Kidney (tissue), 14 donors: ENCODE data around the gene KRT7. TPM values are rescaled to one million over a fixed set of nuclear protein-coding genes. Genes with fewer than 3 reads are reported as not detected.

ENCODE experiments used
- DNase-seq, 5 donors: peaks; one replicate each; pipeline ENCODE4 v3.0.0-alpha.2; 2013 to 2020
- FAIRE-seq: peaks from 2 replicates; lab custom pipeline; 2012; peaks lifted over from hg19 to GRCh38; lab: Jason Lieb, UNC
- H3K27ac ChIP-seq, 2 donors: one replicate each; pipeline ENCODE4 v1.7.0; 2013; ENCODE audit warnings: low read depth in 2 of 2, low read length in 2 of 2, inconsistent platforms in 1 of 2
- H3K27me3 ChIP-seq: one replicate; pipeline ENCODE4 v1.7.1; 2013; ENCODE audit warnings: low read length, inconsistent platforms; ENCODE audit not compliant: control insufficient read depth, insufficient read depth
- H3K36me3 ChIP-seq, 3 donors: one replicate each; pipeline versions ENCODE4 v1.7.0 to v1.7.1; 2013; ENCODE audit warnings: low read length in 3 of 3, control low read depth in 1 of 3, inconsistent platforms in 1 of 3; ENCODE audit not compliant: insufficient read depth in 3 of 3, control insufficient read depth in 2 of 3
- H3K4me1 ChIP-seq, 3 donors: one replicate each; pipeline versions ENCODE4 v1.7.0 to v1.7.1; 2013; ENCODE audit warnings: low read length in 3 of 3, inconsistent platforms in 1 of 3, low read depth in 1 of 3; ENCODE audit not compliant: control insufficient read depth in 2 of 3, insufficient read depth in 2 of 3
- H3K4me3 ChIP-seq, 3 donors: one replicate each; pipeline versions ENCODE4 v1.7.0 to v1.8.1; 2013; ENCODE audit warnings: low read length in 3 of 3, control low read depth in 1 of 3, inconsistent platforms in 1 of 3
- H3K9ac ChIP-seq, 3 donors: one replicate each; pipeline versions ENCODE4 v1.7.0 to v1.7.1; 2013; ENCODE audit warnings: low read length in 3 of 3, control low read depth in 1 of 3, inconsistent platforms in 1 of 3
- H3K9me3 ChIP-seq, 3 donors: one replicate each; pipeline versions ENCODE4 v1.7.0 to v1.7.1; 2013; ENCODE audit warnings: low read length in 3 of 3, control low read depth in 1 of 3, inconsistent platforms in 1 of 3; ENCODE audit not compliant: control insufficient read depth in 2 of 3, insufficient read depth in 1 of 3
- intact Hi-C: fragments of 100-400 bp; cut with DNase I; formaldehyde crosslinking; loops from one replicate; pipeline ENCODE4 v1.11.1; 2022
- polyA plus RNA-seq: library from polyadenylated mRNA; stranded (reverse); fragments of 350-450 nt; fragmentation: Illumina TruSeq; extraction: RNeasy Lipid Tissue Mini Kit (QIAGEN cat#74804); gene quantifications from one replicate; pipeline ENCODE4 v1.2.3, GENCODE V29; 2014; ENCODE audit warnings: low read depth, low replicate concordance; ENCODE audit not compliant: insufficient read depth
- total RNA-seq: library from RNA; stranded (reverse); fragmentation: NEBNext Ultra II Directional; extraction: Animal tissue kit (Norgen Biotek cat#: 25700); gene quantifications from one replicate; pipeline ENCODE4 v1.2.1, GENCODE V29; 2021
- TF ChIP-seq, protein P1 (sequence below): IDR thresholded peaks from 3 replicates; pipeline ENCODE4 v1.5.1; 2012; ENCODE audit warnings: mild to moderate bottlenecking, moderate library complexity, borderline replicate concordance; ENCODE audit not compliant: insufficient read depth; ENCODE audit errors: extremely low read depth
- donor health status: control.
- donor health status: control.
- donor health status: control.
- donor health status: control.
- donor health status: control.
- donor health status: DM: yes; HTN: yes; CAD: no.
- donor health status: Normal renal cell carcinoma (clear cell type).

Gene KRT7
- total and polyA plus RNA-seq, 2 donors from 2014 or later = 173 to 1,490 TPM

DNA sequence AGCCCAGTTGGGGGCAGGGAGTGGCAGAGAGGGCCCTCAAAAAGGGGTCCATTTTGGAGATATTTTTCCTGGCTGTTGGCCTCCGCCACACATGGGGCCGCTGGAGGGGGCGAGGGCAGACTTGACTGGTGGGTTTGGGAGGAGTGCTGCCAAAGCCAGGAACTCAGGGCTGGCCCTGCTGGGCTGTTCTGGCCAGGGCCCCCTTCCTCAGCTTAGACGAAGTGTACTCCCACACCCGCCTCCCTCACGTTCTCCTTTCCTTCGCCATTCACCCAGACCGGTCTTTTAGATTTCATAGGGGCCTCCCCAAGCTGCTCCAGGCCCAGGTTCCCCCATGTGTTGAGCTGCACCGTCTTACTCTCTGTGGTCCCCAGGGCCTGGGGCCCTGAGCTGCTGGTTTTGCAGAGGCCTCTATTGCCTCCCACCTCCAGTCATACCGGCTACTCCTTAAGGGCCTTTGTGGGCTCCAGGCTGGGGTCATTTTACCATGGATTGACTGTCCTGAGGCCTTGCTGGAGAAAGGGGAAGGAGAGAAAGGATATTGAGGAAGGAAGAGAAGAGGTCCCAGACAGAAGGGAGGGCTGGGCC, 1.3 kb downstream of the KRT7 start:
- peak overlapping the region in 1 of 3 donors; percentile 9 for H3K4me3 ChIP-seq
- intact Hi-C loops = no loop called here
- no peak overlapping the region for H3K27ac ChIP-seq
- H3K36me3 ChIP-seq = no peaks in the 10 kb centered on the region
- H3K27me3 ChIP-seq = peaks cover 12% of the 10 kb centered on the region
- peak in 1 of 5 donors; percentile 57 for DNase-seq
- H3K4me1 ChIP-seq = peaks cover 0 to 19% (median 12%) of the 10 kb centered on the region in 3 donors
- TF ChIP-seq, protein P1, sequence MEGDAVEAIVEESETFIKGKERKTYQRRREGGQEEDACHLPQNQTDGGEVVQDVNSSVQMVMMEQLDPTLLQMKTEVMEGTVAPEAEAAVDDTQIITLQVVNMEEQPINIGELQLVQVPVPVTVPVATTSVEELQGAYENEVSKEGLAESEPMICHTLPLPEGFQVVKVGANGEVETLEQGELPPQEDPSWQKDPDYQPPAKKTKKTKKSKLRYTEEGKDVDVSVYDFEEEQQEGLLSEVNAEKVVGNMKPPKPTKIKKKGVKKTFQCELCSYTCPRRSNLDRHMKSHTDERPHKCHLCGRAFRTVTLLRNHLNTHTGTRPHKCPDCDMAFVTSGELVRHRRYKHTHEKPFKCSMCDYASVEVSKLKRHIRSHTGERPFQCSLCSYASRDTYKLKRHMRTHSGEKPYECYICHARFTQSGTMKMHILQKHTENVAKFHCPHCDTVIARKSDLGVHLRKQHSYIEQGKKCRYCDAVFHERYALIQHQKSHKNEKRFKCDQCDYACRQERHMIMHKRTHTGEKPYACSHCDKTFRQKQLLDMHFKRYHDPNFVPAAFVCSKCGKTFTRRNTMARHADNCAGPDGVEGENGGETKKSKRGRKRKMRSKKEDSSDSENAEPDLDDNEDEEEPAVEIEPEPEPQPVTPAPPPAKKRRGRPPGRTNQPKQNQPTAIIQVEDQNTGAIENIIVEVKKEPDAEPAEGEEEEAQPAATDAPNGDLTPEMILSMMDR = no peak
- H3K9ac ChIP-seq = no peak overlapping the region
- no peak for FAIRE-seq
- no peaks in the 10 kb centered on the region for H3K9me3 ChIP-seq

DNA sequence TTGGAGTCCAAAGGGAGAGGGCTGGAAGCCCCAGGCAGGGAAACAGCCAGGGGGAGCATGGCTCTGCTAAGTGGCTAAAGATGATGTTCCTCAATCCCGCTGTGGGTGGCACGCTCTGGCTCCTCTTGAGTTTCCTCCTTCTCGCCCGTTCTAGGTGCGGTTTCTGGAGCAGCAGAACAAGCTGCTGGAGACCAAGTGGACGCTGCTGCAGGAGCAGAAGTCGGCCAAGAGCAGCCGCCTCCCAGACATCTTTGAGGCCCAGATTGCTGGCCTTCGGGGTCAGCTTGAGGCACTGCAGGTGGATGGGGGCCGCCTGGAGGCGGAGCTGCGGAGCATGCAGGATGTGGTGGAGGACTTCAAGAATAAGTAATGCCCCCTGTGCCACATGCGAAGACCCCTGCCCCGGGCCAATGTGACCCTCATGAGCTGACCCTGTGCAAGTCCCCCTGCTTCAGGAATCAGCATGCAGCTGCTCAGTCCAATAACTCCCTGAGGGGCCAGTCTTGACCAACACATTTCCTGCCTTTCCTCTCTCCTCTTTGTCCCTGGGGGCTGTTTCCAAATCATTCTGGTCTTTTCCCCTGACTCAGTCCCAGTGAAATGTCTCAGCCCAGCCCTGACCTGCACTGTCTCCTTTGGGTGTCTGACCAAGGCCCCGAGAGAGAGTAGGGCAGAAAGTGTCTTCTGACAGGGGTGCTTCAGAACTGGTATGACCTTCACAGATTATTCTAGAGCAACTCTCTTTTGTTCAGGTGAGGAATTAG, 2.1 kb downstream of the KRT7 start:
- no peak for FAIRE-seq
- peak overlapping the region in 1 of 2 donors; percentile 28 for H3K27ac ChIP-seq

DNA sequence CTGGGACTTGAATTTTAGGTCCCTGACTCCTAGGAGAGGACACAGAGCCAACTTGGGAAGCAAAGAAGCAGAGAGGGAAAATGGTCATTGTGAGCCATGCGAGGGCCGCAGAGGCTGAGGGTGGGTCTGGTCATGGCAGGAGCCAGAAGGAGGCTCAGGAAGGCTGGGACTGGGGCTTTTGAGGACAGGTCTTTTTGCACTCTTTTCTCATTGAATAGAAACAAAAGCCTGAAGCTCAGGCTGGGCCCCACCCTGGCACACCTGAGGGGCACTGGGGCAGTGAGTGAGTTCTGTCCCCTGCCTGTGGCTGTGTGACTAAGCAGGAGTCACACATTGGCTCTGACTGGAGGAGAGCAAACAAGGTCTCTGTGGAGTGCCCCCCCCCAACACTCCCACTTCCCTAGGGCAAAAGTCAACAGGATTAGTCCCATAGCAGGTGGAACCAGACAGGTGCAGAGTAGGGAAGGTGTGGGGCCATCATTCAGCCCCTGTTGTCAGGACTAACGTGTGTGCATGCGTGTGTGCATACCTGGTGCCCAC, 2.8 kb downstream of the KRT7 start:
- Histone ChIP-seq H3K9me3 (no peaks in the 10 kb centered on the region), H3K27me3 (peaks cover 12% of the 10 kb centered on the region), H3K9ac (peak overlapping the region in 1 of 3 donors; percentile 51), H3K36me3 (no peaks in the 10 kb centered on the region), H3K4me3 (no peak overlapping the region), H3K4me1 (peaks cover 0 to 14% (median 12%) of the 10 kb centered on the region in 3 donors), H3K27ac (peak overlapping the region in 1 of 2 donors; percentile 28)
- peak in 2 of 5 donors; percentile 31 to 60 for DNase-seq
- FAIRE-seq = no peak
- TF ChIP-seq, protein P1 = no peak
- intact Hi-C loops = no loop called here

More for the DNA sequence above, 2.1 kb downstream of the KRT7 start:
- no peaks in the 10 kb centered on the region for H3K36me3 ChIP-seq
- H3K9ac ChIP-seq = peak overlapping the region in 1 of 3 donors; percentile 51
- peaks cover 0 to 19% (median 12%) of the 10 kb centered on the region in 3 donors for H3K4me1 ChIP-seq
- peak in 2 of 5 donors; percentile 42 to 67 for DNase-seq
- H3K4me3 ChIP-seq = peak overlapping the region in 1 of 3 donors; percentile 9
- no peaks in the 10 kb centered on the region for H3K9me3 ChIP-seq
- peaks cover 12% of the 10 kb centered on the region for H3K27me3 ChIP-seq
- intact Hi-C loops = no loop called here
- TF ChIP-seq, protein P1 = no peak
